ENCODE measurements around the gene FANCC.
A peak's percentile ranks its signal among the peaks of the same experiment; 100 is the strongest.

FANCC gene

DNA sequence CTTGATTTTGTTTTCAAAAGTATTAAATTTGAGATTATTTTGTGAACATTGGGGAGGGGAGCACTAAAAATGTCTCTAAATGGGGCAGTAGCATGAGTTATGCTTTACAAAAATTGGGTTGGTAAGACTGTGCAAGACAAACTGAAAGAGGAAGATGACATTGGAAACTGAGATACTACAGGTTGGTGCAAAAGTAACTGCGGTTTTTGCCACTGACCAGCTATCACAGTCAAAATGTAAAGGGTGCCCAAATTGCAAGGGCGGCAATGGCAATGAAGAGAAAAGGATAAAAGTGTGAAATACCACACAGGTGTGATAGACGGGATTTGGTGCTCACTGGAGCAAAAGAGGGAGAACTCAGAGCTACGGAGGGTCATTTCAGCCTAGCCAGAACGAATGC lies 124.0 kb downstream of the FANCC start:
- no peak for DNase-seq (ENCODE audit: low read depth in 2 of 2)

DNA sequence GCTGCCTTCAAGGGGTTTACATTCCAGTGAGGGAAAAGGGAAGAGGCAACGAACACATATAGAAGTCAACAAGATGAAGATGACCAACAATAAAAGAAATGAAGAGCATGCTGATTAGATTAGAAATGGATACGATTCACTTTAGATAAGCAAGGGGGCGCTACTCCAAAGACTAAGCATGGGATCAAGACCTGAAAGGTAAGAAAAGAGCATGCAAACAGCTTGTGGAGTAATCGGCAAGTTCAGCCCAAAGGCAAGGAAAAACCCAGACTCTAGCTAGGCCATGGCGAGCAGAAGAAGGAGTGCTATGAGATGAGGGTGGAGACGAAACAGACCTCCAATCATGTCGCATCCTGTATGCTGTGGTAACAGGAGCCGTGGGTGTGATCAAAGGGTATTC lies 124.4 kb downstream of the FANCC start:
- DNase-seq (ENCODE audit: low read depth in 2 of 2), result no peak

DNA sequence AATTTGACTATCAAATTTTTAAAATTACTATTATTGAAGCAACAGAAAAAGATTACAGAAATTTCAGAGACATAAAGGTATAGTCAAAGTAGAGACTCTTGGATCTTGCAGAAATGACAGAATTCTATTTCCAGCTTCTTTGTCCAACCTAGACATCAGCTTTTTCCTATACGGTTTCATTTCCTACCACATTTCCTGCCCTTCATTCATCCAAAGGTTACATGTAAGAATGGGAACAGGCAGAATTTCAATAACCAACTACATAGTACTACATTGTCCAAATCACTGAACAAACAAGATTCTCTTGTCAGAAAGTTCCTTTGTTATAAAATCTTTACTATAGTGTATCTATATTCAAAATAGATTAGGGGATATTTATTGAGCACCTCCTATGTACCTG lies 124.9 kb downstream of the FANCC start:
- no peak for DNase-seq (ENCODE audit: low read depth in 2 of 2)

DNA sequence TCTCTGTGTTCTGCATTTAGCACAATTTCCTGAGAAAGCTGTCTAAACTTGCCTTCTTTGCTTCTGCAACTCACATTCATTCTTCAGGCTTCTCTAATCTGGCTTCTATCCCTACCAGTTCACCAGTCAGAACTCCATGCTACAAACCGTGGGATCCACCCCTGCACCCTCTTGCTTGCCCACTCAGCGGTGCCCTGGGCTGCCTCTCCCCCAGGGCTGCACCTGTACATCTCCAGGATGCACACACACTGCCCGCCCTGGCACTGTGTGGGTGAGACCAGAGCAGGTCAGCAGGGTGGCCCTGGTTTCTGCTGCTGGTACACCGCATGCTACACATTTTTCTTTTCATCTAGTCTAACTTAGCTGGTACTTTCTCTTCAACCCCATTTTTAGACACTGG lies 127.1 kb downstream of the FANCC start:
- no peak for DNase-seq (ENCODE audit: low read depth in 2 of 2)

DNA sequence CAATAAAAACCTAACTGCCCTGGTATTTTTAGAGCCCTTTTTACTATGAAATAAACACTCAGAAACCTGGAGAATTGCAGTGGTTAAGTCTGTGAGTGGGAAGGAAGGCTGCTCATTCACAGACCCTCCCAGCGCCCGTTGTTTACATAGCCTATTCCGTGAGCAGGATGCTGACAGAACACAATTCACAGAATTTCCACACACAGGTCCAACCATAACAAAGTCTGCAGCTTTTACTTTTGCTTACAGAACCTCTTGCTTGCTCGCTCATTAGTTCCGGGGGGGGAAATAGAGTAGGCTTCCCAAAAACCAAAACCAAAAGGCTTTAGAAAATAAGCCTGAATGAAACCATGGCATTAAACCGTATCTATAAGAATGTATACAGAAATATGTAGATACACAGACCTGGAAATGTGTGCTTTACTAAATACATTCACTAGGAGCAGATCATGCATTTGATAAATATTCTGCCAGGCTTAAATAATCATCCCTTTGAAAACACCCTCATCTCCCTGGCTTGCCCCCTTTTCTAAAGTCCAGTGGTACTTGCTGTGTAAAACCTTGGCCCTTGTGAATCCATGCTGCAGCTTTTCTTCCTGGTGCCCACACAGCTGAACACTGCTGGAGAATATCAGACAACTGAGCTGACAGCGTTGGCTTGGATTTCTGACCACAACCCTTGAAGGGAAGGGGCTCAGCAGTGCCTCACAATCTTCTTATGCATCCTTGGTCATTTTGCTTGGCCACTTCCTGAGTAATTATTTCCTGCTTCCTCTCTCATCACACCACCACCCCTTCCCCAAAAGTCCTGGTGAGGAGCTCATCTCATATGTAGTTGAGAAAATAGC lies 128.0 kb downstream of the FANCC start:
- DNase-seq (ENCODE audit: low read depth in 2 of 2), result no peak

DNA sequence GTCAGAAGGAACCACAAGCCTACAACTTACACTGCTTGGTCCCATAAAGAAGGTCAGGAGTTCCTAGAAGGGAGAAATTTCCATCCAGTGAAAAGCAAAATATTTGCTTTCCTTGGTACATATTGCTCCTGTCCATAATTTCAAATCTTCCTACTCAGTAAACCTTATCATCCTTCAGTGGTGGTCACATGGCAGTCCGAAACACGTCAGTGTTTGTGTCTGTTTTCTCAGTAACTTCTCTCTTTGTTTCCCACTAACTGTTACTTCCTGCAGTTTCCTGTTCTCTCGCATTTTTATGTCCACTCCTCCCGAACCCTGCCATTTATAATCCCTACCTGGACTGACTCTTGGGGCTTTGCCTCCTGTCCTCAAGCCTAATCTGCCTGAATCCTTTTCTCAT lies 129.1 kb downstream of the FANCC start:
- no peak for DNase-seq (ENCODE audit: low read depth in 2 of 2)

DNA sequence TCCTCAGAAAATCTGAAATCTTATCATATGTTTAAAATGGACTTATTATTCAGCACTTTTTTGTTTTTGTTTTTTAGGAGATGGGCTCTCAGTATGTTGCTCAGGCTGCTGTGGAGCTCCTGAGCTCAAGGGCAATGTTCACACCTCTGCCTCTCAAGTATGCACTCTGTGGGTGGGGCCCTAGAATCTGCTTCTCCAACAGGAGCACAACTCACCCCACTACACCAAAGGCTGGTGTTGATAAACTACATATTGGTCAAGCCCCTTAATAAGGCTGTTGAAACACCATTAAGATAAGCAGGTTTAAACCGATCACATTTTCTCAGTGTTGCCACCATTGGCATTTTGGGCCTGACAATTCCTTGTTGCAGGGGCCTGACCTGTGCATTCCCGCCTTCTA lies 131.6 kb downstream of the FANCC start:
- no peak for DNase-seq (ENCODE audit: low read depth in 2 of 2)

DNA sequence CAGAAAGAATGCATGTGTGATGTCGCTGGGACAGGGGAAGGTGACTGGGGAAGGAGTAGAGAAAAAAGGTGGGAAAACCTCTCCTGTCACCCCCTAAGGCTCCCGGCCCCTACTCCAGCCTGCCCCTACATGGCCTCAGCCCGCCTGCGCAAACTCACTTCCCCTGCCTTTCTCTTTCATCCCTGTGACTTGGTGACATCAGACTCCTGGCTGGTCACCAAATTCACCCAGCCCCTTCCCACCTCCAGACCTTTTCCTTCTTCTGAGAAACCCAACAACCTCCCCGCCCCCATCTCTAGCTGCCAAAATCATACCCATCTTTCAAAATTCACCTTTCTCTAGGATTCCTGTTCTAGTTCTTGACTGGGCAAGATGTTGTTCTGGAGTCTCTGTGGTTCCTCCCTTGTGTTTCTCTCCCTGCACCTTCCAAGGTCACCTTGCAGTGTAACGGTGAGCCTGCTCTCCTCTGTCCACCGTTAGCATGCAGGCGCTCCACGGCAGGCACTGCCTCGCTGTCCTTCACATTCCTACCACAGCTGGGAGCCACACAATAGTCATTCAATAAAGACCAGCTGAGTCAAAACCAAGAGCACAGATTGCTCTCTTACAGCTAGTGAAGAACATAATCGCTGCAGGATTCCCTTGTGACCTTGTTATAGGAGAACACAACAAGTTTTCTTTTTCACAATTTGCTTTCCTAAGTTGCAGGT lies 134.5 kb downstream of the FANCC start:
- DNase-seq (ENCODE audit: low read depth in 2 of 2), result no peak

DNA sequence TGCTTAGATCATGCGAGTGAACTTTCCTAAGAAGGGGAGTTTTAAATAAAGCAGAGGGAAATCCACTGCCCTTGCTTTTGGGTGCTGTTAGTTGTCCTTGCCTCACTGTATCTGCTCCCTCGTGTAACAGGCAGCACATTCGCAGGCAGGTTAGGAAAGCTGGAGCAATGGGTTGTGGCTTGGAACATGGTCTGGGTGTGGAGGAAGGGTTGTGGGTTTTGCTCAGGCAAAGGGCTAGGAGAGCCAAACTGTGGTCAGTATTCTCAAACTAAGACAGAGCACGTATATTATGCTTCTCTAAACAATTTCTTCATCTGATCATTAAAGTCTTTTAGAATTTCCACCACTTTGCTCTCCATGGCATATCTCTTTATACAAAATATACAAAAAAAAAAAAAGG lies 135.7 kb downstream of the FANCC start:
- DNase-seq (ENCODE audit: low read depth in 2 of 2), result no peak

DNA sequence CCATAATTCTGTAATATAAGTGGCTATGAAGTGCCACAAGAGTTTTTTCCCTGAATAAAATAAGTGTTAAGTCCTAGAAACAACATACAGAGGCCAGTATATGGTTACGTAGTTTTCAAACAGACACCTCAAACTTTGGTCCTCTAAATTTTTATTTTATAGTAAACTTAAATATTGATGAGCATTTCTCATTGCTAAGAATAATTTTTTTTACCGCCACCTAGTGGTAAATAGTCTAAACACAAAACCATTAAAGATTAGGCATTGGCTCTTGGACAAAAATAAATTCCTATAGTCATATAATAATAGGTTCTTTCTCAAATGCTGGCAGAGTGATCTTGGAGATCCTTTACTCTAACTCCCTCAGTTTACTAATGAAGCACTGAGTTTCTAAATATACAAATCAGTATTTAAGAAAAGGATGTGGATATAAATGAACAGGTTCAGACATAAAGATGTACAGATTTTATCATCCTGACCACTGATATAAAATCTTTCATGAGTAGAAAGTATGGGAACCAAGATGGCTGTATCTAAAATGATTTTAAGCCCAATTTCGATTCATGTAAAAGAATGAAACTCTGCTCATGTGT lies 136.2 kb downstream of the FANCC start:
- no peak for DNase-seq (ENCODE audit: low read depth in 2 of 2)

DNA sequence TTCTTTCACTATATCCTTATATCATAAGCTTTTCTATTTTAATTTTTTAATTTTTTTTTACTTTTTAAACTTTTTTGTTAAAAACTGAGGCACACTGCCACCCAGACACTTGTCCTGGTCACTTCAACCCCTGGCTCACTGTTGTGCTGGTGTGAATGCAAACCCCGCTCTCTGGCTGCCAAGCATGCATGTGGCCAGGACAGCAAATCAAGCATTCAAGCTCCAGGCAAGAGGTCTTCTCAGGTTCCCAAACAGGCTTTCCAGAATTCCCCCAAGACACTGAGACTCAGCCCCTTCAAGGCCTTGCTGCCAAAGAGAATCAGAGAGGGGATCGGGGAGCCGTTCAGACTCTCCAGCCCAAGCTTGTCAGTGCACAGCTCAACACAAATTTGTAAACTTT lies 139.9 kb downstream of the FANCC start:
- no peak for DNase-seq (ENCODE audit: low read depth in 2 of 2)

DNA sequence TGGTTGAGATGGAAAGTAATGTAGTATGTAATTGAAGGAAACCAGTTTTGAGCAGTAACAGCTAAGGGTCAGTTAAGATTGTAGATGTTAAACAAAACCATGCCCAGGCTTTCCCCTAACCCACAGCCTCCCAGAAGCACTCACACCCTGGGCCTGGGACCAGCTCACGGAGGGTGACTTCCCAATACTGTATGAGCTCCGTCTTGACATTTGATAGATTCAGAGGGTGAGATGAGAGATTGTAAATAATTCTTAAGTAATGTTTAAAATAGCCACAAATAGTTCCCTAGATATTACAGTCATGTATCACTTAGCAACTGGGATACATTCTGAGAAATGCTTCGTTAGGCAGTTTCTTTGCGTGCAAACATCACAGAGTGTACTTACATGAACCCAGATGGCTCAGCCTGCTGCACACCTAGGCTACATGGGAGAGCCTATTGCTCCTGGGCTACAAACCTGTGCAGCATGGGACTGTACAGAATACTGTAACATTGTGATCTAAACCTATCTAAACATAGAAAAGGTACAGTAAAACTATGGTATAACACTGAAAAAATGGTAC lies 140.7 kb downstream of the FANCC start:
- no peak for DNase-seq (ENCODE audit: low read depth in 2 of 2)

DNA sequence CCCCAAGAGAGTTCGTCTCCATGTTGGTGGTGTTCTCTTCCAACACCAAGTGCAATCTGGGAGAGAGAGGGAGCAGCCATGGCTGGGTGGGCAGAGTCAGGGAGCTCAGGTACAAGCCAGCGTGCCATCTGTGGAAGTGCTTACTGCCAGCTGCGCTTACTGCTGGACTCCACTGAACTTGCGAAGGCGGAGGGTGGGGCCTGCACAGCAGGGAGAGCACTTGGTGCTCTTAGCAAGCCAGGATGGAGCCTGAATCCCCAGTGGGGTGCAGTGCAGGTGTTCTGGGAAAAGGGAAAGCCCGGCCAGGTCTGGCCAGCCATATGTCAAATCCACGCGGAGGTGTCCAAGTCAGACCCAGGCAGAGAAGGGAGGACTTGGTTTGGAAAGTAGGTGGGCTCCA lies 142.0 kb downstream of the FANCC start:
- DNase-seq (ENCODE audit: low read depth in 2 of 2), result no peak

DNA sequence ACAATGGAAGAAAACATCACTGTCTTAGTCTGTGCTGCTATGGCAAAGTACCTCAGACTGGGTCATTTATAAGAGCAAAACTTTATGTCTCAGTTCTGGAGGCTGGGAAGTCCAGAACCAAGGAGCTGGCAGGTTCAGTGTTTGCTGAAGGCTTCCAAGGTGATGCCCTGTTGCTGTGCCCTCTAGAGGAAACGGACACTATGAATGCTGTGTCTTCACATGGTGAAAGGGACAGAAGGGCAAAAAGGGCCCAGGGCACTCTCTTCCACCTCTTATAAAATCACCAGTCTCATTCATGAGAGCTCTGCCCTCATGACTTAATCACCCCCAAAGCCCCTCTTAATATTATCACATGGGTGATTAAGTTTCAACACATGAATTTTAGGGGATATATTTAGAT lies 143.5 kb downstream of the FANCC start:
- DNase-seq (ENCODE audit: low read depth in 2 of 2), result no peak

DNA sequence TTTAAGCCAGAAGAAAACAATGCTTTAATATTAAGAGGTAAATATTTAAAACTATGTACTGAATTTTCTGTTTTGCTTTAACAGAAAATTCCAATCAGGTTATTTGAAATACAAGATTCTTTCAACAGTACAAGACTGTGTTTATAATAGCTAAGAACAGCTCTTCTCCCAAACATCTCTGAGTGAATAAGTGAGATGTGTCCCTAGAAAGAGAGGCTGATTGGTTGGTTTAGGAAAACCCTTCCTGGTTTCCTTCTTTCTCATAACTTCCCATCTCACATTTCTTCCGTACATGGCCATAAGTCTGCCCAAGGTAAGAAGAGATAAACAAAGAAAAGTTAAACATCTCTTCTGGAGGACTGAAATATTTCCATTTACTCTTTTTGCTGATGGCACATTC lies 145.9 kb downstream of the FANCC start:
- DNase-seq (ENCODE audit: low read depth in 2 of 2), result no peak

DNA sequence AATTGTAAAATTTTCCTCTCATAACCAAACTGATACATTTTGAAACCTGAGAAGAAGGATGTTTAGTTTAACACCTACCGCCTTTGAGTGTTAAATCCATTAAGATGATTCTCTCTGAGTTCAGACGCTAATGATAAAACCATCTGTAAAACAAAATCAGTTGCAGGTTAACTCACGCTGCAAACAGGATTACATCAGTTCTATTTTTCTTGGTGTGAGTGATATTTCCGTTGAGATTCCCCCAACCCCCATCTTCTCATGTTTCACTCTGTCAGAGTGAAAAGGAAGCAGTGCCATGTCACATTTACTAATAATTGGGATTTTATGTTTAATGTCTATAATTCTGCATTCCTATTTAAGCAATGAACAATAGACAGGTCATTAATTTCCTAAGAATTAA lies 146.5 kb downstream of the FANCC start:
- DNase-seq (ENCODE audit: low read depth in 2 of 2), result no peak

DNA sequence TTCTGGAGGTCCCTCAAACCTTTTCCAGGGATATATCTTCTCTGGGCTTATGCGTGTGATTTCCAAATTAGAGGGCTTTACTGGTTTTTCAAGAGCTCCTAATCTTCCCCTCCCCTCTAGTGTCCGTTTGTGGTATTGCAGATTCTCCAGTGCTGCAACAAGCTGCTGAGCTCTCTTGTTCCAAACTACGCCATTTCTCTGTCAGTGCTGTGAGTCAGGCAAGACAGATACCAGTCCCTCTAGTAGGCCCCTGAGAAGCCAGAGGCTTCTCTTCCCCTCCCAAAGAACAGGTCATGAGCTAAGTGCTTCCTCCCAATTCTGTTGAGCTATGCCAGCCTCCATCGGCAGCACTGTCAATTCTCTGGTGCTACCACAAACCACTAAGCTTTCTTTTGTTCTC lies 149.5 kb downstream of the FANCC start:
- peak in 1 of 2 donors; percentile 21 for DNase-seq (ENCODE audit: low read depth in 2 of 2)

DNA sequence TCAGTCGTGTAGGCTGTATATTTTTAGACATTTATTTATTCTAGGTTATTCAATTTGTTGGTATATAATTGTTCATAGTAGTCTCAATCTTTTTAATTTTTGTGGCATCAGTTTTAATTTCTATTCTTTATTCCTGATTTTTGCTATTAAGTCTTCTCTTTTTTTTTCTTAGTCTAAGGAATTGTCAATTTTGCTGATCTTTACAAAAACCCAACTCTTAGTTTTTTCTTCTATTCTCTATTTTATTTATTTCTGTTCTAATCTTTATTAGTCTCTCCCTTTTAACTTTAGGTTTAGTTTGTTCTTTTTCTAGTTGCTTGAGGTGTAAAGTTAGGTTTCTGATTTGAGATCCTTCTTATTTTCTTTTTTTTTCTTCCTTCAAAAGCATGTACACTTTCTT lies 152.5 kb downstream of the FANCC start:
- DNase-seq (ENCODE audit: low read depth in 2 of 2), result no peak

DNA sequence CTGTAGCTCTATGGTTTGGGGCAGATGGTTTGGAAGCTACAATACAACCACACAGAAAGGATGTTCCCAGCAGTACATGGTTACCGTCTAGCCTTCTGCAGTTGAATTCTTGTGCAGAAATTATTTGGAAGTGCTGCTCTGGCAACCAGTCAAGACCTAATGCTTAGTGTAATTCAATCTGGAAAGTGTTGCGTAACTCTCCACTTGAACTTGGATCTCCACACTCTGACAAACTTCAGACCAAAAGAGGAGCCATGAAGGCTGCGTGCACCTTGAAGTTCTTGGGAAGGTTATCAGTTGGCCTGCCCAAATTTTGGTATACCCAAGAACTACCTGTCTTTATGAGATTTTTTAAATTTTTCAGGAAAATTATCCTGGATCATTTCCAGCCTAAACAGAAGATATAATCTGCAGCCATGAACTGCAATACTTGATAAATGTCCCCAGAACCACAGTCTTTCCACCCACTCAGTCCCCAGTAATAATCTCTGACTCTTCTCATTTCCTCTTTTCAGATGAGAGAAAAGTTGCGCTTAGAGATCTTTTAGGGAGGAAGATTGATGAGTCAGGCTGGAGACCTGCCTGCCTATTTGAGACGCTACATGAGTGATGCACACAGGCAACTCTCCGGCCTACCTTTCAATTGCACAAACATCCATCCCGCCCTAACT lies 159.9 kb downstream of the FANCC start:
- no peak for DNase-seq (ENCODE audit: low read depth in 2 of 2)

DNA sequence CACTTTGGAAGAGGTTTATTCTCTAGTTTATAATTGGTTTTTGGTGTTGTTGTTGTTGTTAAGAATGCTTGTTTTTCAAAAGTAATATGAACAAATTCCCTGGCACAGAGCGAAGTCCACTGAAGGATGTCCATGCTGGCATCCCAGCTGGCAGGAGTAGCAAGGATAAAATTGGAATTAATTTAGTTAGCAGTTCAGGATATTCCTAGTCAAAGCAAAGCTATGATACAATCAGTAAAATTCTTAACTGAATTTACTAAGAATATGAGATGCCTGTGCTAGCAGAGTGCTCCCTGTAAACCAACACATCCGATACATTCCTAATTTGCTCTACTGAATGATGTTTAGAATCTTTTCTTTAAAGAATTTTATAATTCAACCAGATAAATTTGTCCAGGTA lies 161.4 kb downstream of the FANCC start:
- DNase-seq (ENCODE audit: low read depth in 2 of 2), result no peak

DNA sequence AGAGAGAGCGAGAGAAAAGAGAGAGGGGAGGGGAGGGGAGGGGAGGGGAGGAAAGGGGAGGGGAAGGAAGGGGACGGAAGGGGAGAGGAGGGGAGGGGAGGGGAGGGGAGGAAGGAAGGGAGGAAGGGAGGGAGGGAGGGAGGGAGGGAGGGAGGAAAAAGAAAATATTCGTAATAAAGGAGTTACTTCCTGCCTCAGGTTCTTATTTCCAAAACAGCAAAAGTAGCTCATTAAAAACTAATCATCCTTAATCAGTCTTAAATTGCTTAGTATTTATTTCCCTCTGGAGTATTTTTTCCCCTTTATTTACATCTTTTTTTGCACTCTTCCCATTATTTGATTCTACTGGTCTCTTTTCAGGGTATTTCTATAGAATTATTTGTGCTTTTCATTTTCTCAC lies 162.3 kb downstream of the FANCC start:
- DNase-seq (ENCODE audit: low read depth in 2 of 2), result no peak

DNA sequence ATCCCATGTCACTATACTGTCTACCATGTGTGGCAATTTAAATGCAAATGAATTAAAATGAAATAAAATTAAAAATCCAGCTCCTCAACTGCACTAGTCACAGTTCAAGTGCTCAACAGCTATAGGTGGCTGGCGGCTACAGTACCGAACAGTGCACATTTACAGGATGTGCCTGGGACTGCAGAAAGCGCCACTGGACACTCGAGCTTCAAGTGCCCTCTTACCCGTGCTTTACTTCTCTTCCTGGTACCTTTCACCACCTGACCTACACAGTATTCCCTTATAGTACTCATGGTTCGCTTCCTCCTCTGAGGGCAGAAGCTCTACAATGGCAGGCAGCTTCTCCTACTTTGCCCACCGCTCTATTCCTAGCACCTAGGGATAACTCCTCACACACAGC lies 166.6 kb downstream of the FANCC start:
- DNase-seq (ENCODE audit: low read depth in 2 of 2), result no peak
